HG02885 (cell line): ENCODE results near the gene RTF2.
"Not testable (repeated sequence)": the region's sequence is repeated elsewhere in the genome, so short reads cannot be mapped to it uniquely, and the experiment has no call there.

ENCODE experiments used
- ATAC-seq: cut with Tn5 transposase; IDR thresholded peaks from one replicate; pipeline ENCODE4 v1.9.1; 2021; ENCODE audit warnings: mild to moderate bottlenecking; ENCODE audit not compliant: unreplicated experiment, poor library complexity

Gene RTF2

DNA sequence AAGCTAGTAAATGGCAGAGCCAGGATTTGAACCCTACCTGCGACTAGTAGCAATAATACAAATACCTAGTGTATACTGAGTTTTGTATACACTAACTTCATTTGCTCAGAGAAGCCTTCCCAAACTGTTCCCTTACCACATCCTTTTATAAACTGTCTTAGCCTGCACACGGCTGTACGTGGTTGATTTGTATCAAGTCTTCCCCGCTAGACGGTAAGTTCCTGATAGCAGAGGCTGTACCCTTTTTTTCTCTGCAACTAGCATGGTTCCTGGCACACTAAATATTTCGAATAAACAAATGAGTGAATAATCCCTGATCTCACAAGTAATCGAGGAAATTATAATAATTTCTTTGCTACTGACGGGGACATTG, 636 bp downstream of the RTF2 start:
- ATAC-seq = no peak

DNA sequence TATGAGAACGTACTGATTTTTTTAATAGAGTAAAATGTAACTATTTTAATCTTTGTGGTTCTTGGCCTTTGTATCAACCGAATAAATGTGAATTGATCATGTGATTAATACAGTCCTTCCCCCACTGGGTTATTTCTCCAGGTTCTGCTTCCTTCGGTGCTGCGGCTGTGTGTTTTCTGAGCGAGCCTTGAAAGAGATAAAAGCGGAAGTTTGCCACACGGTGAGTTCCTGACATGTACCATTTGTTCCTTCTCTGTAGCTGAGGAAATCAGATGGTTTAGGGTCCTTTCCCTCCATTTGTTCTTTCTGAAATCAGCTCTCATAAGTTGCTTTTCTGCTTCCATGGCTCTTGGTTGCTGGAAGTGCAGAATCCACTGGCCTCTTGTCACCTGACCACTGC, 15.5 kb downstream of the RTF2 start:
- ATAC-seq = no peak

DNA sequence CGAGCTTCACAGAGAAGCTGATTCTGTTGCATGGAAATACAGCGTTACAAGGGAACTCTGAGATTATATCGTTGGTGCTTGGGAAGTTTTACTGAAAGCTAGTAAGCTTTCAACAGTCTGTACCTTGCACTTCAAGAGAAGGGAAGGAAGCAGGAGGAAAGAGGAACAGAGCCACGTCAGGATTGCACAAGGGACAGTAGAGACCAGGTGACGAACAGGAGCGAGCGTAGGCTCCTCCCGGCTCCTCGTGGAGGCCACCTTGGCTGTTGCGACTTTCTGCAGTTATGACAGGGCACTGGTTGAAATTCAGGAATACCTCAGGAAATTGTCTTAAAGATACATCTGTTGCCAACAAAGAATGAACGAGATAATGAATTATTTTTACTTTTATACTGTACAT, 18.8 kb downstream of the RTF2 start:
- no peak for ATAC-seq

- no peak for ATAC-seq
Observed at GRCh38 chr20:56488566-56488965, 20.1 kb downstream of the RTF2 start.

GRCh38 chr20:56501116-56501515, 32.7 kb downstream of the RTF2 start:
- ATAC-seq = no peak

DNA sequence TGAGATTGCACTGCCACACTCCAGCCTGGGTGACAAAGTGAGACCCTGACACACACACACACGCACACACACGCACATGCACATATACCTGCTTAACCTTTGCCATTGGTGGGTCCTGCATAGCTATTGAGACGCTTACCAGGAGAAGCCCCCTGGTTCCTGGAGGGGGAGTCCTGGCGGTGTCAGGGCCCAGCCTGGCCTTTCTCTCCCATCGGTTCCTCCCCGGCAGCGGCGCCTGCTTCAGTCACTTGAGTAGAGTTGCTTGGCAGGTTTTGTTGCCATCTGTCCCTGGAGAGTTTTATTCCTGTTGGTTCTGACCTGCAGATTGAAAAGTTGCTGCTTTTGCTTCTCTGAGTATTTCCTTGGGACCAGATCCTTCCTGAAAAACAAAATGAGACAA, 35.5 kb downstream of the RTF2 start:
- ATAC-seq = no peak

- ATAC-seq = no peak
Observed at GRCh38 chr20:56504373-56505005, 36.1 kb downstream of the RTF2 start.

DNA sequence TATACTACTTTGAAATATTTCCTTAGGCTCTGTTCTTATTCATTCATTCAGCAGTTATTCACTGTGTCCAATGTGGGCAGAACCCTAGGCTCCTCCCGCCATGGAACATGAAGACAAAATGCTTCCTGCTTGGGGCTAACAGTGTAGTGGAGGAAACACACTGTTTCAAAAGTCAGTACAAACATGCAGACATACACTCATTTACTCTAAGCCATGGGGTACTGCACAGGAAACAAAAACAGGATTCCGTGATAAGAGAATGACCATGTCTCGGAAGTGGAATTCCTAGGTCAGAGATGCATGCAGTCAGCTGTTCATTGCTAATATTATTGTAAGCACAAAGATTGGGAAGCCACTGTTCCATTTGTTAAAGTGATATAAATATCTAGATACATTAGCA, 37.7 kb downstream of the RTF2 start:
- ATAC-seq = no peak

- ATAC-seq = no peak
Observed at GRCh38 chr20:56511926-56512325, 43.5 kb downstream of the RTF2 start.

- ATAC-seq = no peak
Observed at GRCh38 chr20:56513161-56514150, 45.0 kb downstream of the RTF2 start.

DNA sequence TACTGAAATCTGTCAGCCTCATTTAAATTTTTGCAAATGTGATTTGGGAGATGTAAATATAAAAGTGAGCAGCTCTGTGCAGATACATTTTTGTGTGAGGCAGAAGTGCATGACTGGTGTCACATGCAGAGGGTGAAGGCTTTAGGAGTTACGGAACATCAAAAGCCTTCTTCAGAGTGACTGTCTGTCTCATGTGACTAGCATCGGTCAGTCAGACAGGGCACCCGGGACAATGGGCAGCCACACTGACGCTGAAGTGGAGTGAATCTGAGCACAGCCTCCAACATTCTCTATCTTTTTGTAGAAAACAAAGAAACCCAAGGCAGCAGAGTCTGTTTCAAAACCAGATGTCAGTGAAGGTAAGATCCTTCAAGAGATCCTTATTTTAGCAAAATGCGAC, 48.2 kb downstream of the RTF2 start:
- no peak for ATAC-seq

- no peak for ATAC-seq
Observed at GRCh38 chr20:56517211-56517610, 48.8 kb downstream of the RTF2 start.

- ATAC-seq = no peak
Observed at GRCh38 chr20:56517641-56518040, 49.2 kb downstream of the RTF2 start.

DNA sequence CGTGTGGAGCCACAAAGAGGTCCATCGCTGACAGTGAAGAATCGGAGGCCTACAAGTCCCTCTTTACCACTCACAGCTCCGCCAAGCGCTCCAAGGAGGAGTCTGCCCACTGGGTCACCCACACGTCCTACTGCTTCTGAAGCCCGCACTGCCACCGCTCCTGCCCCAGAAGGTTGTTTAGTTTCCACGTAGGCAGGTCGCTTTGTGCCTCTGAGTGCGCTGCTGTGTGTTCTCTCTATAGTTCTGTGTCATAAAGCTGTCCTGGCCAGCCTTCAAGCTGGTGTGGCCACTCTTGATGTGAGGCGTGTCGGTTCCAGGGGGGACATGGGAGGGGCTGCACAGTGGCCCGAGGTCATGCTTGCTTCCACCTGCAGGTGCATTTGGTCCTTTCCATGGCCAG, 49.7 kb downstream of the RTF2 start:
- no peak for ATAC-seq

- no peak for ATAC-seq
Observed at GRCh38 chr20:56518721-56519398, 50.4 kb downstream of the RTF2 start.

- no peak for ATAC-seq
Observed at GRCh38 chr20:56519551-56519950, 51.1 kb downstream of the RTF2 start.

DNA sequence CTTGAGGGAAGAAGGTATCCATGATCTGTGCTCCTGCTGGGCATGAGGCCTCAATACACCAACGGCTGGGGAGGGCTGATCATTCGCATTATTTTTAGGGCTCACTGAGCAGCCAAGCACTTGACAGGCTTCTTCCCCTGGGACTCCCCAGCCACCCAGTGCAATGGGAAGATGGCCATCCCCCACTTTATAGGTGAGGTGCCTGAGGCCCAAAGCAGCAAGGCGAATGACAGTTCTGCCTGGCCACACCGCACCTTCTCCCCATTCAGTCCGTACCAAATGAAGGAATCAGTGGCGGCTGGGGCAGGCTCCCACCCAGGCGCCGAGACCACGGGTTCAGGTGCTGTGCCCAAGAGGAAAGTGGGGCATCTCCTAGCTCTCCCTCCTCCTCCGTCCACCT, 51.8 kb downstream of the RTF2 start:
- ATAC-seq = no peak

GRCh38 chr20:56520746-56521354, 52.4 kb downstream of the RTF2 start:
- ATAC-seq = not testable (repeated sequence)

DNA sequence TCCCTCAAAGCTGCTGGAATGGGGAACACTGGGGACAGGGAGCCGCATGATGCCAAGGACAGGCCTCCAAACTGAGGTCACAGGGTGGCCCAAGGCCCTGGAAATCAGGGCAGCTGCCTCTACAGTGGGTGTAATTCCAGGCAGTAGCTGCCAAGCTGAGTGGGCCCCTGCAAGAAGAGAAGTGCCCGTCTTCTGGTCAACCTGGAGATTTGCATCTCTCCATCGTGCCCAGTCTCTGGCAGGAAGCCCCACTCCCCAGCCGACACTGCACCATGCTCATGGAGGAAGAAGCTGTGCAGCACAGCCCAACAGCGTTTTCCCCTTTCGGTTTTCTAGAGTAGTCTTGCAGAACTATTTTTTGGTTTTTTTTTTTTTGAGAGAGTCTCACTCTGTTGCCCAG, 53.9 kb downstream of the RTF2 start:
- no peak for ATAC-seq

GRCh38 chr20:56524444-56524843, 56.0 kb downstream of the RTF2 start, which contains the start of gene FAM209A:
FAM209A (plus strand) TSS chr20:56524744; CDS start chr20:56524809, 65 bp downstream.
- ATAC-seq = not testable (repeated sequence)

DNA sequence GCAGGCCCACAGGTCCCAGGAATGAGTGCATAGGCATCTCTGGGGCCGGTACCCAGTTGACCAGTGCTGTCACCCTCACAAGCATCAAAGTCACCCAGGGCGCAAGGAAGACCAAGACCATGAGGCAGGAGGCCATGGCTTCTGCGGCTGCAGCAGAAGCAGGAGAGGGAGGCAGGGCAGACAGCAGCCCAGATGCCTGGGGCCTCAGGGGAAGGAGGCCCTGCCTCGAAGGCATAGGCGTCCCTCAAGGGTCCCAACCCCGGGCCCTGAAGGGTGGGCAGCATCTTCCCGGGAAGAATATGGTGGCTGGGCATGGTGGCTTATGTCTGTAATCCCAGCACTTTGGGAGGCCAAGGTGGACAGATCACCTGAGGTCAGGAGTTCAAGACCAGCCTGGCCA, 59.1 kb downstream of the RTF2 start:
- no peak for ATAC-seq
